Right lobe of liver (tissue), 4 donors: ENCODE results near the gene TNK1.

Source experiments
- CTCF ChIP-seq, 4 donors: fragments of 200-600 bp in 3 of 4; fragments of 450-650 bp in 1 of 4; IDR thresholded peaks; one replicate each; pipeline versions ENCODE4 v1.5.1 to v1.8.0; 2016 to 2022; ENCODE audit warnings: antibody characterized with exemption in 4 of 4, mild to moderate bottlenecking in 2 of 4
- POLR2A ChIP-seq: fragments of 450-650 bp; IDR thresholded peaks from one replicate; pipeline ENCODE4 v1.6.1; 2017; ENCODE audit warnings: antibody characterized with exemption, mild to moderate bottlenecking
- donor health status: DM: no; HTN: no; CAD: no.
- donor health status: DM: no; HTN: no; CAD: no.
- donor health status: DM: no; HTN: yes; CAD: no.

GRCh38 chr17:7408863-7409262, 28.0 kb downstream of the TNK1 start:
- no peak for TF ChIP-seq CTCF (IDR thresholded peaks at IDR 0.05)
- no peak for TF ChIP-seq POLR2A
